HG03064 (cell line): ENCODE data around the gene ARID5B.
"Not testable (repeated sequence)": the region's sequence is repeated elsewhere in the genome, so short reads cannot be mapped to it uniquely, and the experiment has no call there.

Source experiments
- ATAC-seq: cut with Tn5 transposase; IDR thresholded peaks from one replicate; pipeline ENCODE4 v1.9.1; 2021; ENCODE audit warnings: low read depth; ENCODE audit not compliant: unreplicated experiment

Gene ARID5B, protein sequence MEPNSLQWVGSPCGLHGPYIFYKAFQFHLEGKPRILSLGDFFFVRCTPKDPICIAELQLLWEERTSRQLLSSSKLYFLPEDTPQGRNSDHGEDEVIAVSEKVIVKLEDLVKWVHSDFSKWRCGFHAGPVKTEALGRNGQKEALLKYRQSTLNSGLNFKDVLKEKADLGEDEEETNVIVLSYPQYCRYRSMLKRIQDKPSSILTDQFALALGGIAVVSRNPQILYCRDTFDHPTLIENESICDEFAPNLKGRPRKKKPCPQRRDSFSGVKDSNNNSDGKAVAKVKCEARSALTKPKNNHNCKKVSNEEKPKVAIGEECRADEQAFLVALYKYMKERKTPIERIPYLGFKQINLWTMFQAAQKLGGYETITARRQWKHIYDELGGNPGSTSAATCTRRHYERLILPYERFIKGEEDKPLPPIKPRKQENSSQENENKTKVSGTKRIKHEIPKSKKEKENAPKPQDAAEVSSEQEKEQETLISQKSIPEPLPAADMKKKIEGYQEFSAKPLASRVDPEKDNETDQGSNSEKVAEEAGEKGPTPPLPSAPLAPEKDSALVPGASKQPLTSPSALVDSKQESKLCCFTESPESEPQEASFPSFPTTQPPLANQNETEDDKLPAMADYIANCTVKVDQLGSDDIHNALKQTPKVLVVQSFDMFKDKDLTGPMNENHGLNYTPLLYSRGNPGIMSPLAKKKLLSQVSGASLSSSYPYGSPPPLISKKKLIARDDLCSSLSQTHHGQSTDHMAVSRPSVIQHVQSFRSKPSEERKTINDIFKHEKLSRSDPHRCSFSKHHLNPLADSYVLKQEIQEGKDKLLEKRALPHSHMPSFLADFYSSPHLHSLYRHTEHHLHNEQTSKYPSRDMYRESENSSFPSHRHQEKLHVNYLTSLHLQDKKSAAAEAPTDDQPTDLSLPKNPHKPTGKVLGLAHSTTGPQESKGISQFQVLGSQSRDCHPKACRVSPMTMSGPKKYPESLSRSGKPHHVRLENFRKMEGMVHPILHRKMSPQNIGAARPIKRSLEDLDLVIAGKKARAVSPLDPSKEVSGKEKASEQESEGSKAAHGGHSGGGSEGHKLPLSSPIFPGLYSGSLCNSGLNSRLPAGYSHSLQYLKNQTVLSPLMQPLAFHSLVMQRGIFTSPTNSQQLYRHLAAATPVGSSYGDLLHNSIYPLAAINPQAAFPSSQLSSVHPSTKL

DNA sequence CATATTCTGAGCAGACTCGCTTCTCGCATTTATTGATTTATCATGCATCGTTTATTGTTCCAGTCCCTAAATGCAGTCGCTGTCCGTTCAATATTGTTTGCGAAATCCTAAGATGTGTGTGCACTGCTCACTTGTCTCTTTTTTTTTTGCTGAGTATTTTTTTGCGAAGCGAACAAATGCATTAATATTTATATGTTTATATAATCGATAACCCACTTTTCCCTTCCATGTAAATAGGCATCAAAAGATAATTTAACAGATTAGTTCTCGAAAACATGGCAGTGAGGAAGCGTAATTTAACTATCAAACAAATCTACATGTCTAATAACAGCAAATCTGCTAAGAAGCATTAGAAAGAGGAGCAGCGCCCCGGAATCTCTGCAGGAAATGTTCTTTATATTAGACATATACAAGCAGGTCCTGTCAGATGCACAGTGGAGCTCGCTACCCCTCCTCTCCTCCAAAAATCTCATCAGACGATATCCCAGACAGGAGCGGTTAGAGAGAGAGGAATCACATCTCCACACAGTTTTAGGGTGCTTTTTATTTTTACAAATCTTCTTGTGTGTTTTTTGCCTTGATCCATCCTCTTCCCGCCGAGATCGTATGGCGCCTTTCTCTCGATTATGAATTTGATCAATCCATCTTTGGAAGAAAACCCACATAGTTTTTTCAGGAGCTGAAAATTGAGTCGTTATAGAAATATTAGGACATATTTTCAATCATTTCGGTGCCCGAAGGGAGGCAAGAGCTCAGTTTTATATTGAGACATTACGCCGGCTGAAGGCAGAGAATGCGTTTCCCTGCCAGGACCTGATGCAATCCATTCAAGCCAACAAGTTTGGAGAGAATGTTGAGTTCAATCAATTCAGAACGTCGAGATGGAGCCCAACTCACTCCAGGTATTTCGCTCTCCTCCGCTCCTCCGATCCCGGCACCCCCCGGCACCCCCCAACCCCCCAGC is at the start of gene ARID5B:
TSS of gene ARID5B (plus strand) at position 871 of the 964 bp plus-strand sequence. CDS start at position 882, 11 bp downstream.
- no peak for ATAC-seq

DNA sequence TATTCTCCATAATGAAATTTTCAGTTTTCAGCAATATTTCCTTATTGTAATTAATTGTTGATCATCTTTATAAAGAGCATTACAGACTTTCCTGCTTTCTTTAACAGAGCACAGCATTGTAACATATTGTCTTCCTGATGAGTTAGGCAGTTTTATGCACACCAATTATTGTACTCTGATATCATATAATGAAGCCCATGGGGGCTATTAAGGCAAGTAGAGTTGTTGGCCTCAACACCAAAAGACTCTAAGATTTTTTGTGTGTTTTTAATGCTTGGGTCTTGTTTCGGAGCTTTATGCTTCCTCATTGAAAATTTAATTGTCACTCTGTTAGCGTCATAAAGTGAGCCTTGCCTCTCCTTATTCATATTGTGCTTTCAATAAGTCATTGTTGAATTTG is 49.2 kb upstream of the ARID5B start:
- ATAC-seq = no peak

DNA sequence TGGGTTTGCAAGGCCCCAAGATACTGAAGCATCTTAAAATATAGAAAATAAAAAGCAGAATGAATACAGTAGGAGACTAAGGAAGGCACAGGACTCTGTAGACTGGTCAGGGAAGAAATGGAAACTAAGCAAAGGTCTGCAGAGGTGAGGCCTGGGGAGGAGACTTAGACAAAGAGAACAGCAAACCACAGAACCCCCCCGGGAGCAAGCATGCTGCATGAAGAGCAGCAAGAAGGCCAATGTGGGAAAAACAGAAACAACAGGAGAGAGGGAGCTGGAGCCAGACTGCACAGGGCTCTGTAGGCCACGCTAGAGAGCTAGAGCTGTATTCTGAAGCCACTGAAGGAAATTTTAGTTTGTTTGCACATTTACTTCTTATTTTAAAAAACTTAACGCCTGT is 45.7 kb upstream of the ARID5B start:
- ATAC-seq = no peak

DNA sequence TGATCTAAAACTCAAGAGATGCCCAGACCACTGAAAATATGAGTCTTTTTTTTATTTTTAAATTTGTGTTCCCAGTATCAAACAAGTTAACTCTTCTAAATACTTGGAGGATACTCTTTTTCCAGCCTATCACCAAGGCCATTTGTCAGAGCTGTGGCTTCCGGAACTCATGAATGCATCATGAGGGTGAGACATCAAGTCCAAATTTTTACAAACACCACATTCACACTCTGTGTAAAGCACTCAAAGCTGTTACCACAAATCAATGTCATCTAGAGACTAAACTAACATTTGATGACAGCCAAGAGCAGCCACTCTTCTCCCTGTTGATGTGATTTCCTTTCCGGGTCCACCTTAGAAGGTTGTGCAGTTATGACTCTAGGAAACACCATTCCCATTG is 43.8 kb upstream of the ARID5B start:
- no peak for ATAC-seq

DNA sequence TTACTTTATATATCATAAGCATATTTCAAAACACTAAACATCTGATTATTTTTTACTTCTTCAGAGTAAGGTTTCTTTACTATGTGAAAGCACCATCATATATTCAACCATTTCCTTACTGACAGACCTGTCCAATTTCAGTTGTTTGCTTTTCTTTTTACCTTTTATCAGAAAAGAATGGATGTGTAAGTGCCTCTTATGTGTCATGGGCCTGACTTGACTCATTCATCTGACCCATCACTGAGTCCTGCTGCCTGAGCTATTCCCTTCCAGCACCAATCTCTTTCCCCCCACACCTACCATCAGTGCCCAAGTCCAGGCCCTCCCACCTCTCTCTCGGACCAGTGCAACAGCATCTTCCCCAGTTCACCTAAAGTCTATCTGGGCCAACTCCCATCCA is 41.7 kb upstream of the ARID5B start:
- ATAC-seq = no peak

DNA sequence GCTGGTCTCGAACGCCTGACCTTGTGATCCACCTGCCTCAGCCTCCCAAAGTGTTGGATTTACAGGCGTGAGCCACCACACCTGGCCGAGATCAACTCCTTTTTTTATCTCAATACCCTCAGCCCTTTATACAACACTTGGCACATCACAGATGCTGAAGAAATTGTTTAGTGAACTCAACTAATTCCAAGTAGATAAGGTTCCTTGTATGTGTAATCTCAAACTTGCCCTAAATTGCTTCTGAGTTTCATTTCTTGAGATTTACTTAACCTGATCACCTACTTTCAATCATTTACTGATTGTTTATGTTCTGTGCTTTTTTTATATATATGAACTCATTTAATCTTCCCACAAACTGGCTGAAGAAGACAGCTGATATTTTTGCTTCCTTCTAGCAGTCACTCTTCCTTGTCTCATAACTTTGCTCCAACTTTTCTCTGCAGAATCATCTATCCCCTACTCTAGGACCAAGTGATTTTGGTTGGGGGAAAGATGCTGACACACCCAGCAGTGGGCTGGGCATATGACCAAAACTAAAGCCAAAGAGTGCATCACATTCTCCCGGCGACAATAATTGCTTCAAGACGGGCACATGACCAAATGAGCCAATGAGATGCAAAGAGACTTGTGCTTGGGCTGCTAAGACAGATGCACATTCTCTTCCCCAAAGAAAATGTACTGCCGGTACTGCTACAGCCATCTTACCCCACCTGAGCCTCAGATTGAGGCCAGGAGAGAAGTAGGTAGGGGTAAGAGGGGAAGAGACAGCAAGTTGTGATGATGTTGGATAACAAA is 40.3 kb upstream of the ARID5B start:
- no peak for ATAC-seq

DNA sequence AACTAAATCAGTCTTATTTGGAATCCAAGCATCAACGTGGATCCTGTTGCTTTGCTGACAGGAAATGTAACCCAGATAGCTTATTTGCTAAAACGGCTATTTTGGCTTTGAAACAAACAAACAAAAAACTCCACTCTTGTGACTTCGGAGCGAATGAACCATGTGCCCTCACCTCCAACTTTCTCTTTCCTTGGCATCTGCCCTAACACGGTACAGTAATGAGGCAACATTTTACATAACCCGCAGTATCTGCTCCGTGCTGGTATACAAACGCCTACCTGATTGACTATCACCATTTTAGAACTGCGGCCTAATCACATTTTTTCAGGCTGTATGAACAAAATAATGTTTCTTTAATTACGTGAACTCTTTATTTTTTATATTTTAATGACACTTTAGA is 37.5 kb upstream of the ARID5B start:
- no peak for ATAC-seq

DNA sequence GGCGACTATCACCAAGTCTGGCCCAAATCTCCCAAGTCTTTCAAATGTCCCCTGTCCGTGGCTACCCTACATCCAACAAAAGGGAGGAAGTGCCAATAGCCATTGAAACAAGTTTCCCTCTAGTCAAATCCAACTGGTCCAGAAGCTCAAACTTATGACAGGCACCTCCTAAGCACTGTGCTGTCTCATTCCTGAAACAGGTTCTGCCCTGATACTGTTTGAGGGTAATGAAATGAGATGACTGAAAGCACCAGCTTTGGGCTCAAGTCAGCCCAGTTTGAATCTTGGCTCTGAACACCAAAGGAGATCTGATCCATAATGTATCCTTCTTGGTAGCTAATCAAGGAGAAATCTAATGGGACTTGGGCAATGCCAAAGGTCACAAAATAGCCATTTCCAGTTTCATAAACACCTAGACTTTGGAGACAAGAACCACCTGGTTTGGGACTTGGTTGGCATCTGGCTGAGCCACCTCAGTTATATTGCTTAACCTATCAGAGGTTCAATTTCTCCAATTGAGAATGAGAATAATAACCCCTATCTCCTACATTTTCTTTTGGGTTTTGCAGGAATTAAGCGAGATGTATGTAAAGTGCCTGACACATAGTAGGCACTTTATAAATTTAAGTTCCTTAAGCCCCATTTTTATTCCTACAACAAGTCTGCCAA is 34.7 kb upstream of the ARID5B start:
- no peak for ATAC-seq

DNA sequence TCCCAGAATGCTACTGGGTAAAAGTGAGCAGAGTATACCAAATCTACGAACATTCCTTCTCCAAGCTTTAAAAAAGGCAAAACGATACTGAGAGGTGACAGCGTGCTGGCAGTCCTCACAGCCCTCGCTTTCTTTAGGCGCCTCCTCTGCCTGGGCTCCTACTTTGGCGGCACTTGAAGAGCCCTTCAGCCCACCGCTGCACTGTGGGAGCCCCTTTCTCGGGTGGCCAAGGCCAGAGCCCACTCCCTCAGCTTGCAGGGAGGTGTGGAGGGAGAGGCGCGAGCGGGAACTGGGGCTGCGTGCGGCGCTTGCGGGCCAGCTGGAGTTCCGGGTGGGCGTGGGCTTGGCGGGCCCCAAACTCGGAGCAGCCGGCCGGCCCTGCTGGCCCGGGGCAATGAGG is 34.1 kb upstream of the ARID5B start:
- ATAC-seq = not testable (repeated sequence)

DNA sequence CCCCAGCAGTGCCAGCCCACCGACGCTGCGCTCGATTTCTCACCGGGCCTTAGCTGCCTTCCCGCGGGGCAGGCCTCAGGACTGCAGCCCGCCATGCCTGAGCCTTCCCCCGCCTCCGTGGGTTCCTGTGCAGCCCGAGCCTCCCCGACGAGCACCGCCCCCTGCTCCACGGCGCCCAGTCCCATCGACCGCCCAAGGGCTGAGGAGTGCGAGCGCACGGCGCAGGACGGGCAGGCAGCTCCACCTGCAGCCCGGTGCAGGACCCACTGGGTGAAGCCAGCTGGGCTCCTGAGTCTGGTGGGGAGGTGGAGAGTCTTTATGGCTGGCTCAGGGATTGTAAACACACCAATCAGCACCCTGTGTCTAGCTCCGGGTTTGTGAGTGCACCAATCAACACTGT is 33.7 kb upstream of the ARID5B start:
- not testable (repeated sequence) for ATAC-seq

DNA sequence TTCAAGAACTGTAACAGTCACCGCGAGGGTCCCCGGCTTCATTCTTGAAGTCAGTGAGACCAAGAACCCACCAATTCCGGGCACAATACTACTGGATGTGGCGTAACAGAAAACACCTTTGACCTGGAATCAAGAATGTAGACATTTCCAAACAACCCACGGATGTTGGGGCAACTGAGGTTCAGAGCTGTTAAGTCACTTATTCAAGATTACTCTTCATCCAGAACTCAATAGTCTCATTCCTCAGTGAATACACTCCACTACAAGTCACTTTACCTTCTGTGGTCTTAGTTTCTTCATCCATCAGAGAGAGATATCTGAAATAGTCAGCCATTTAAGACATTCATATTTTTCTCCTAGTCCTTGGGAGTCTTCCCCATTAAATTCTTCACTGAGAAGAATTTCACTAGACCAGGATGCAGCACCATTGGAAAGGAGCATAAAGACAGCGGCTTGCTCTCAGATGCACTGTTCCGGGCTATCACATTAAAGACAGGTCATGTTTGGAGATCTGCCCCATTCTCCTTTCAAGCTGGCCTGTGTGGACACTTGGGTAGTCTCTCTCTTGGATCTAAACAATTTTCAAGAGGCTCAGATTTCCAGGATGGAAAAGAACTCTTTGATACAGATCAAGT is 32.3 kb upstream of the ARID5B start:
- no peak for ATAC-seq

DNA sequence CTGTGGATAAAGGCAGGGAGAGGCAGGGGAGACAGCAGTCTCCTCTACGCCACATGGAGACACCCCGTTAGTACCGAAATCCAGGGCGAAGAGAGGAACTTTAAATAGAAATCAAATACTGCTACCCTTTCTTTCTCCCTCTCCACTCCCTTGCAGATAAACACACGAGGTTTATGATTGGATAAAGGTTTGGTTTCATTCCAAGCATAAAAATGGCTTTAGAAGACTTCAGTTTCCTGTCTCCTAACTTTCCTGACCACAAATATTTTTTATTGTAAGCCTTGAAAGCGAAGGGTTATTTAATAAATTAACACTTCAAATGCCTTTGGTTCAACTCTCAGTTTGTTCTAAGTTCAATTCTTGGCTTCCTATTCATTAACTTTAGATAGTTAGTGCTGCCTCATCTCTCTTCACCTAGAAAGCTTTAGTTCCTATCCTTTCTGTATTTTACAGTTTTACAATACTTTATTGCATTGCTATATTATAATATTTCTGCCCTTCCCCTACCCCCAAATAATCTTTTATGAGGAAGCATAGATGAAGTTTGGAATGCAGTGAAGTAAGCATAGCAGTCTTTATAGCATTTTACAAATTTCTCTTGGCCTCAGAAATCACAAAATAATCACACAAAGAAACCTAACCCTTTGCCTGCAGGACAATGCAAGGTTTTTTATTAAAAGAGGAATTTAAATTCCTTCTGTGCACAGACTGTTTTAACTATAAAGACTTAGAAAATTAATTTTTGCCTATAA is 31.5 kb upstream of the ARID5B start:
- no peak for ATAC-seq

DNA sequence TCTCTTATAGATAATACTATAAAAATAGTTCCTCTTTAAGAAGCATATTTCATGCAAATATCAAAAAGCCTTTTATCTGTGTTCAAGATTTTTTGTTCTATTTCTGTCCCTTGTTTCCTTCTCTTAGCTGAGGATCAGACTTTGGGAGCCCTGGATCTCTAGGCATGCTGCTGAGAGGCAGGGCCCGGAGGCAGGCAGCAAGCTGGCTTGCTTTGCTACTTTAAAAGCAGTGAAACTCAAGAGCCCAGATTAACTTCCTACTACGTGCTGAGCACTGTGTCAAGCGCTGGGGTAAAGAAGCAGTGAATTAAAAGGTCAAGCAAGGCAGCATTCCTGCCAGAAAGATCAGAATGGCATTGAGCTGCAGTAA is 31.0 kb upstream of the ARID5B start:
- no peak for ATAC-seq

DNA sequence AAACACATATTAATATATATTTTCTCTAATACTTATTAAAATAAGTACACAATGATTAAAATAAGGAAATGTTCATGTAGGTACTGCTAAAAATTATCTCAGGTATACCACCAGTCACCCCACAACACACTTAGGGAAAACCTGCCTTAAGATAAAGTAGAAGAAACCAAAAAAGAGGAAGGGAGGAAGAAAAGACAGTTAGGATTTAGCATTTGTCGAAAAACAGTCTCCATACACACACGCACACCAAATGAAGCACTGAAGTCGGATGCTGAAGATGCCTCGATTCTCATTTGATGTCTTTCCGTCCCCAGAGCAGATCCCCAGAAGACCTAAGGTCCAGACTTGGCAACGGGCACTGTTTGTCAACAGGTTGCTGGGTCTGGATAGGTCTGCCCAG is 30.0 kb upstream of the ARID5B start:
- ATAC-seq = no peak

DNA sequence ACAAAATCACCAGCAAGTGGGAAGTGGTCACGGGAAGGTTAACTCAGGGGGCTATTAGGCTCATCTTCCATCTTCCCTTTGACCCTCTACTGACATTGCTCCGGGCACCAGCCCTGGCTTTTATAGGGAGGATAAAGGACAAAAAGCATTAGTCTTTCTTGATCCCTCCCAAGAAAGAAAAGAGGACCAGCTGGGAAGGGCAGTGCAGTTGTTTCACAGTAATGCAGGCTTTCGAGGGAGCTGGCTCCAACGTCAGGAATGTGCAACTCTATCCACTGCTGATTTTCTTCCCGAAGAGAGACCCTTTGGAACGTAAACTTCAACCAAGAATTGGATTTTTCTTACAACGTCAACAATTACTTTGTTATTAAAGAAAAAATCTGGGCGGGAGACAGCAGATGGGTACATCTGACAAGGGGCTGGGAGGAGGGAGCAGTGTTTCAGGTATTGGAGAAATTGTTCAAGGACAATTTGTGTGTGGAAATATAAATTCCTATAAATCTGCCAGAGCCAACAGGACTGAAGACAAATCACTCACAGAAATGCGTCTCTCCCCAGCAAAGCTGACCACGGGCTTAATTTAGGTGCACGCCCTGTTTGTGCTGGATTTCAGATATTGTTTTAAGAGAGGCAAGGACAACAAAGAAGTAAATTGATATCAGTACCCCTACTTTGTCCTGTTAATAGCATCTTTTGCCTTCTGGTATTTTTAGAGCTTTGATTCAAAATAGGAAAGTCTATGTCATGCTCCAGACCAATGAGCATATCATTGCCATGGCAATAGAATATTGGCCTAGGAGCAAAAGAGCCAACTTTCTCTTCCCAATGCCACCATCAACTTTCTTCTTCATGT is 23.4 kb upstream of the ARID5B start:
- no peak for ATAC-seq

DNA sequence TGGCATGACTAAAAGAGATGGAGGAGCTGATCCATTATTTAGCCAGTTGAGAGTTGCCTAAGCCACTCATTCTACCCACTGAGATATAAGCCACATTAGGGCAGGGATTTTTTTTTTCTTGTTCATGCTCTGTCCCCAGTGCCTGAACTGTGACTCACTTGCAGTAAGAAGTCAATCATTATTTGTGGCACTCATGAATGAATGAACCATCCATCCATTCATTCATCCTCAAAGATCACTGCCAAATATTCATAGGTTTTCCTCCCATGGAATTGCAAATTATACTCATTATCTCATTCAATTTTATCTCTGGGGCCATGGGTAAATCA is 22.8 kb upstream of the ARID5B start:
- no peak for ATAC-seq
